Left cardiac atrium (tissue), 4 donors: ENCODE results near the gene EXD3. TPM values are rescaled to one million over a fixed set of nuclear protein-coding genes. Genes with fewer than 3 reads are reported as not detected.

Experiments used
- ATAC-seq, 2 donors: fragments of 200-7000 bp; cut with Tn5 transposase; one replicate each; pipeline ENCODE4 v1.9.1; 2020; ENCODE audit warnings: mild to moderate bottlenecking in 2 of 2, moderate library complexity in 2 of 2
- DNase-seq: peaks from one replicate; pipeline ENCODE4 v3.0.0-alpha.2; 2020
- intact Hi-C, 2 donors: fragments of 100-400 bp; cut with DNase I; formaldehyde crosslinking; loops; one replicate each; pipeline versions ENCODE4 v1.14.1 to v1.15.1; 2022 to 2023
- total RNA-seq, 2 donors: library from RNA; stranded (reverse); fragmentation: NEBNext Ultra II Directional; extraction: Animal tissue kit (Norgen Biotek cat#: 25700); gene quantifications; one replicate each; pipeline ENCODE4 v1.2.1, GENCODE V29; 2021
- donor health status: DM: no; HTN: yes; CAD: no.
- donor health status: DM: no; HTN: yes; CAD: no; lungs with severe emphysema.
- donor health status: DM: yes; HTN: yes; CAD: no.
- donor health status: Dilated cardiomyopathy.

EXD3 gene
- total RNA-seq, 2 donors from 2014 or later, result 8.0 to 11.7 TPM

- DNase-seq, result peak; percentile 94
- intact Hi-C loops, result no loop called here
- ATAC-seq, result peak; percentile 76 to 88
Measured at GRCh38 chr9:137277329-137278041, 145.5 kb downstream of the EXD3 start, which contains the start of gene TOR4A. TOR4A (plus strand) TSS chr9:137277726; CDS start chr9:137278690, 964 bp downstream.

GRCh38 chr9:137276473-137277328 is 146.3 kb downstream of the EXD3 start:
- intact Hi-C loops, result no loop called here
- DNase-seq, result peak; percentile 89
- ATAC-seq, result peak; percentile 65 to 79

DNA sequence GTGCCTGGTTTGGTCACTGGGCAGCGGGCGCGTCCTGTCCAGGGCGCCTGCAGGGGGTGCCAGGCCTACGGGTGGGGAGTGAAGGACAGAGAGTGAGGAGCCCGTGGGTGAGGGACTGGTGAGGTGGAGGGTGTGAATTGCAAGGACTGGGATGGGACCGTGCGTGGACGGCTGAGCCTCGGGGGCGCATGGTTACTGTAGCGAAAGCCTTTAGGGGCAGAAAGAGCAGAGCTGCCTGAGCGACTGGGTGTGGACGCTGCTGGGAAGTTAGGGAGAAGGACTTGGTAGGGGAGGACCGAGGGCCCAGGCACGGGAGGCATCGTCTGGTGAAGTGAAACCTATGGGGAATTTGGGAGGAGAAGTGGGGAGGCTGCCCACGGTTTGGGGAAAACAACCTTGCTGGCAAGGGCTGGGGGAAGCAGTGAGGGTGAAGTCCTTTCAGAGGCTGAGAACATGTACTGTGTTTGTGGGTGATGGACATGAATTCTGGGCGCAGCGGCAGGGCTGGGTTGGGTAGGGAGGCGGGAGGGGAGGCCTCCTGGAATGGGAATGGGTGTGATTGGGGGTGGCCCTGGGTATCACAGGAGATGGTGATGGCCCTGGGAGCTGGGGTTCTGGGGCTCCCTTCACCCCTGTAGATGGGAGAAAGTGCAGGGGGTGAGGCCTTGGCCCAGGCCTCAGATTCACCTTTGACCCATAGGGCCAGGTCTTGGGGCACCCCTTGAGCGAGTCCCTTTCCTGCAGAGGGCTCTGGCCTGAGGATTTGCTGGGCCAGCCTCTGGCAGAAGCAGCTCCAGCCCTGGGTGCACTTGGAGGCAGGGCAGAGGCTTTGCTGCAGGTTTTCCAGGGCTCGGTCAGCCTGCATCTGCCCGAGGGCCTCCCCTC is 147.1 kb downstream of the EXD3 start:
- ATAC-seq, result no peak
- no peak for DNase-seq
- intact Hi-C loops, result no loop called here

DNA sequence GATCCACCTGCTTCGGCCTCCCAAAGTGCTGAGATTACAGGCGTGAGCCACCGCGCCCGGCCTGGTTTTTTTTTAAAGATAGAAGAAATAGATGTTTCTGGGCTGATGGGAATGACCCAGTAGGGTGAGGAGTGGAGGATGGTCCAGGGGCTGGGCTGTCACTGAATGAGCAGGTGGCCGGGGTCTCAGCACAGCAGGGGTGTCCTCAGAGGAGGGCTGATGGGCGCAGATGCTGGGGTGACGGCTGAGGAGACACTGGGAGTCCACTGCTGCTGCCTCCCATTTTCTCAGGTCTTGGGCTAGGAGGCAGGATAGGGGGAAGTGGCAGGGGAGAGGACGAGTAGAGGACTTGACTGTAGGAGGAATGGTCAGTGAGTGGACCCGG is 147.8 kb downstream of the EXD3 start:
- ATAC-seq, result no peak
- intact Hi-C loops, result no loop called here
- no peak for DNase-seq

- intact Hi-C loops, result no loop called here
- ATAC-seq, result no peak
- DNase-seq, result no peak
Measured at GRCh38 chr9:137273611-137274320, 149.2 kb downstream of the EXD3 start.

- ATAC-seq, result no peak
- intact Hi-C loops, result no loop called here
- no peak for DNase-seq
Measured at GRCh38 chr9:137273095-137273490, 149.9 kb downstream of the EXD3 start.

GRCh38 chr9:137272241-137273094 is 150.5 kb downstream of the EXD3 start:
- intact Hi-C loops, result no loop called here
- ATAC-seq, result no peak
- no peak for DNase-seq

DNA sequence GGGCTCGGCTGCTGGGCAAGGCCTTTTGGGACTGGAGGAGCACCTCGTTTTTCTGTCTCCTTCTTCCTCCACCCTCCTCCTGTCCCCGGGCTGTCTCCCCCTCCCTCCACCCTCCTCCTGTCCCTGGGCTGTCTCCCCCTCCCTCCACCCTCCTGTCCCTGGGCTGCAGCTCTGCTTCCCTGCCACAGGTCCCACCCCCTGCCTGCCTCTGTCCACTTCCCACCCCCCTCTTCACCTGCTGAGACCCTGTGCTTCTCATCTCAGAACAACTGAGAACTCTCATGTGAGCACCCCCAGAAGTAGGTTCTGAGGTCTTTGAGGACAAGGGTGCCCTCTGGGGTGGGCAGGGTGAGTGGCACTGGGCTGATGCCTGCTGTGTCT is 151.3 kb downstream of the EXD3 start:
- intact Hi-C loops, result no loop called here
- ATAC-seq, result no peak
- DNase-seq, result no peak

DNA sequence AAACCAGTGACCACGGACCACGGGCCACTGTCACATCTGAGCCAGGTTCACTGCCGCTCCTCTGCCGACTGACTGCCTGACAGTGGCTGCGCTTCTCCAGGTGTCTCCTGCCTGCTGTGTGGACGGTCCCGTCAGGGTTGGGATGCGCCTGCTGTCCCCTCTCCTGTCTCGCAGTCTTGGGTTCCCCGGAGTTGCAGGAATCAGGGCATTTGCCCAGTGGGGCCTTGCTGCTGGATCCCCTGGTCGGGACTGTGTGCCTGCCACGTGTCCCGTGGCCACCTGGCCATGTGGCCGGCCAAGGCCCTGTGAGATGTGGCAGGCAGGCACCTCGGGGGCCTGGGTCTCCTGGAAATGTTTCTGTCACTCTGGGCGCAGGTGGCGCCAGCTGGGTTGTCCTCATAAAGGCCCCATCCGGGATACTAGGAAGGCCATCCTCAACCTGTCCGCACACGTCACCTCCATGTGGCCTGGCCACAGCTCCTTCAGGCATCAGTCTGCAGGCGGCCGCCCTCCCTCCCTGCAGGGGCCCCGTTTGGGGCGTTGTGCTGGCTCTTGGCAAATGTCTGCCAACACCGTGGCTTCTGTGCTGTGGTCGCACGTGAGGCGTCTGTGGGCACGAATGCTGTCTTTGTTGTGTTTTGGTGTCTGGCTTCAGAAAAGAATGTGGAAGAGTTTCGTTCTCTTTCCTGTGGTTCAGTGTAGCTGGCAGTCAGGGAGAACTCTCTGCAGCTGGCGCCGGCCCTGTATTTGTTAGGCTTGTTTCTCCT is 151.8 kb downstream of the EXD3 start:
- ATAC-seq (peak in 1 of 2 donors; percentile 8), DNase-seq (no peak)
- intact Hi-C loops, result no loop called here

- intact Hi-C loops, result no loop called here
- ATAC-seq, result peak; percentile 55 to 67
Measured at GRCh38 chr9:137269231-137269772, 153.7 kb downstream of the EXD3 start.

GRCh38 chr9:137268538-137269201 is 154.3 kb downstream of the EXD3 start:
- DNase-seq, result no peak
- intact Hi-C loops, result no loop called here
- ATAC-seq, result peak in 1 of 2 donors; percentile 12

More at GRCh38 chr9:137269231-137269772, 153.7 kb downstream of the EXD3 start:
- DNase-seq, result no peak

DNA sequence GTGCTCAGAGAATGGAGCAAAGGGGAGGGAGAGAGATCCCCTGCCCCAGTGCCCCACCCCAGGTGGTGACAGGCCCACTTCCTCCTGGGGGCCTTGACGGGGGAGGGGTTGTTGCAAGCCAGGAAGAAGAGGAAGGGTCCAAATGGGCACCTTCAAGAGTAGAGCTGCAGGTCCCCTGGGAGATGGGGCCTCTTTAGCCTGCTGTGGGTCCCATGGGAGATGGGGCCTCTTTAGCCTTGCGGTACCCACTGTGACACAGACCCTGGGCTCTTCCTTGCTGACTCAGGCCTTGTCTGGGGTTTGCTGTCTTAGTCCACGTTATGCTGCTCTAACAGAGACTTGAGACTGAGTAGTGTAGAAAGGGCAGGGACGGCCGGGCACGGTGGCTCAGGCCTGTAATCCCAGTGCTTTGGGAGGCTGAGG is 155.0 kb downstream of the EXD3 start:
- ATAC-seq (no peak), DNase-seq (no peak)
- intact Hi-C loops, result no loop called here

GRCh38 chr9:137266585-137267453 is 156.1 kb downstream of the EXD3 start:
- no peak for ATAC-seq
- intact Hi-C loops, result no loop called here
- DNase-seq, result no peak

DNA sequence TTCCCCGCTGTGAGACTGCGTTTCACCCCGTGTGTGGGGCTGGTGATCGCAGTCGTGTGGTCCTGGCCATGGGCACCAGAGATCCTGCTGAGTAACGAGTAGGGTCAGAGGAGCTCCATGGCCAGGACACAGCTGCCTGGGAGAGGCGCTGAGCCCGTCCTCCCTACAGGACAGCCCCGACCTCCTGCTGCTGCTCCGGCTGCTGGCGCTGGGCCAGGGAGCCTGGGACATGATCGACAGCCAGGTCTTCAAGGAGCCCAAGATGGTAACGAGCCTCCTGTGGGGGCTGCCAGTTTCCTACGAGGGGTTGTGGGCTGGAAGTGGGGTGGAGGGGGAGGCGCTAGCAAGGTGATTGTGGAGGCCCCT is 156.8 kb downstream of the EXD3 start:
- DNase-seq (no peak), ATAC-seq (no peak)
- intact Hi-C loops, result no loop called here

- intact Hi-C loops, result no loop called here
- ATAC-seq (no peak), DNase-seq (no peak)
Measured at GRCh38 chr9:137265496-137266161, 157.3 kb downstream of the EXD3 start.
